Gastrocnemius medialis (tissue), 4 donors: Measurements from ENCODE around the gene BRF1. TPM values are rescaled to one million over a fixed set of nuclear protein-coding genes. Genes with fewer than 3 reads are reported as not detected.
A peak's percentile ranks its signal among the peaks of the same experiment; 100 is the strongest.

Source experiments
- ATAC-seq, 2 donors: fragments of 150-250 bp; one replicate each; pipeline ENCODE4 v1.9.1; 2016
- DNase-seq, 2 donors: peaks; one replicate each; pipeline ENCODE4 v3.0.0-alpha.2; 2019
- H3K27ac ChIP-seq, 4 donors: fragments of 200-600 bp; sonication (generic); 1 replicate in 1 of 4; 2 replicates in 3 of 4; pipeline ENCODE4 v1.5.1; 2016 to 2018; ENCODE audit warnings: mild to moderate bottlenecking in 2 of 4, moderate library complexity in 1 of 4
- H3K27me3 ChIP-seq, 3 donors: fragments of 200-600 bp; sonication (generic) in 2 of 3; 1 replicate in 1 of 3; 2 replicates in 2 of 3; pipeline versions ENCODE4 v1.5.1 to v1.6.0; 2016 to 2019; ENCODE audit warnings: mild to moderate bottlenecking in 1 of 3, moderate library complexity in 1 of 3
- H3K36me3 ChIP-seq, 2 donors: fragments of 200-600 bp; sonication (generic) in 1 of 2; one replicate each; pipeline ENCODE4 v1.5.1; 2017 to 2018
- H3K4me1 ChIP-seq, 2 donors: fragments of 200-600 bp; sonication (generic) in 1 of 2; one replicate each; pipeline ENCODE4 v1.5.1; 2016 to 2017; ENCODE audit warnings: mild to moderate bottlenecking in 2 of 2
- H3K4me3 ChIP-seq, 4 donors: fragments of 200-600 bp; sonication (generic) in 3 of 4; 1 replicate in 1 of 4; 2 replicates in 3 of 4; pipeline ENCODE4 v1.5.1; 2016 to 2019; ENCODE audit warnings: mild to moderate bottlenecking in 2 of 4
- H3K9me3 ChIP-seq, 3 donors: fragments of 200-600 bp; sonication (generic) in 2 of 3; 1 replicate in 1 of 3; 2 replicates in 2 of 3; pipeline ENCODE4 v1.5.1; 2016 to 2019
- CTCF ChIP-seq, 5 experiments: fragments of 450-650 bp in 3 of 5; fragments of 200-600 bp in 2 of 5; sonication (generic) in 2 of 5; IDR thresholded peaks in 4 of 5; conservative IDR thresholded peaks in 1 of 5; 1 replicate in 4 of 5; 2 replicates in 1 of 5; pipeline ENCODE4 v1.5.1; 2016 to 2019; ENCODE audit warnings: antibody characterized with exemption in 5 of 5, mild to moderate bottlenecking in 3 of 5, moderate library complexity in 3 of 5
- POLR2A ChIP-seq, 2 donors: fragments of 450-650 bp; IDR thresholded peaks; one replicate each; pipeline ENCODE4 v1.6.1; 2017; ENCODE audit warnings: antibody characterized with exemption in 2 of 2, mild to moderate bottlenecking in 2 of 2, moderate library complexity in 2 of 2
- in situ Hi-C, 4 donors: fragments of 200-750 bp; cut with MboI; loops; one replicate each; pipeline versions ENCODE4 v1.15.0 to v1.8.0; 2017; ENCODE audit warnings: low sequenced_read_pairs in 4 of 4
- intact Hi-C: fragments of 100-400 bp; cut with DNase I; formaldehyde crosslinking; loops from one replicate; pipeline ENCODE4 v1.15.1; 2023; ENCODE audit warnings: low total_unique reads
- total RNA-seq, 4 donors: library from RNA; depleted of rRNA; stranded (reverse); fragments of >200 nt; gene quantifications; one replicate each; pipeline versions ENCODE4 v1.1.0 to v1.2.3, GENCODE V29; 2016

The BRF1 gene
- total RNA-seq, 4 donors from 2014 or later = 19.5 to 27.4 (median 21.4) TPM

GRCh38 chr14:105181549-105182295 is 119.1 kb downstream of the BRF1 start:
- Histone ChIP-seq H3K4me1 (peaks cover 11 to 29% of the 10 kb centered on the region in 2 donors), H3K4me3 (peak overlapping the region in 3 of 4 donors; percentile 28 to 63 (median 53)), H3K27ac (peak overlapping the region; percentile 27 to 44 (median 39)), H3K9me3 (no peaks in the 10 kb centered on the region), H3K27me3 (no peaks in the 10 kb centered on the region), H3K36me3 (no peaks in the 10 kb centered on the region)
- intact Hi-C loops = loop anchor here (5.0 kb wide), 1 partner anchor 89 kb away; no protein-coding TSS in a partner anchor
- no peak for ATAC-seq
- in situ Hi-C loops = no loop called here
- no peak for TF ChIP-seq CTCF (IDR thresholded peaks at IDR 0.05 in 4 of 5, conservative IDR thresholded peaks at IDR 0.05 in 1 of 5)
- DNase-seq = no peak

GRCh38 chr14:105180592-105181548 is 119.9 kb downstream of the BRF1 start, which contains the start of gene NUDT14:
TSS of gene NUDT14 (minus strand) at chr14:105181312. CDS start at chr14:105181209, 103 bp downstream.
- Histone ChIP-seq H3K4me3 (peak within 1 kb of the TSS; percentile 53 to 71 (median 60)), H3K27me3 (no peaks in the 10 kb centered on the region), H3K9me3 (no peaks in the 10 kb centered on the region), H3K4me1 (peaks cover 20 to 35% of the 10 kb centered on the region in 2 donors), H3K36me3 (no peaks in the 10 kb centered on the region), H3K27ac (peak within 1 kb of the TSS; percentile 44 to 64 (median 54))
- DNase-seq (peak in 1 of 2 donors; percentile 69), ATAC-seq (peak; percentile 75 to 79)
- in situ Hi-C loops = no loop called here
- TF ChIP-seq CTCF (IDR thresholded peaks at IDR 0.05 in 4 of 5, conservative IDR thresholded peaks at IDR 0.05 in 1 of 5) (no peak), POLR2A (IDR thresholded peaks at IDR 0.05) (peak; percentile 27 to 50)
- intact Hi-C loops = loop anchor here (5.0 kb wide), 1 partner anchor 89 kb away; no protein-coding TSS in a partner anchor

- DNase-seq (no peak), ATAC-seq (no peak)
- H3K4me1 ChIP-seq = peaks cover 23 to 35% of the 10 kb centered on the region in 2 donors
- no peak overlapping the region for H3K27ac ChIP-seq
- in situ Hi-C loops (no loop called here), intact Hi-C loops (loop anchor here (10.0 kb wide), 1 partner anchor 66 kb away; the partner anchor contains the start of gene BTBD6)
- no peaks in the 10 kb centered on the region for H3K27me3 ChIP-seq
- no peak overlapping the region for H3K4me3 ChIP-seq
- no peaks in the 10 kb centered on the region for H3K9me3 ChIP-seq
- H3K36me3 ChIP-seq = no peaks in the 10 kb centered on the region
- TF ChIP-seq POLR2A (IDR thresholded peaks at IDR 0.05) (no peak), CTCF (IDR thresholded peaks at IDR 0.05 in 4 of 5, conservative IDR thresholded peaks at IDR 0.05 in 1 of 5) (no peak)
Measured at GRCh38 chr14:105179191-105179590, 121.6 kb downstream of the BRF1 start.

GRCh38 chr14:105178868-105179140 is 122.0 kb downstream of the BRF1 start:
- ATAC-seq (no peak), DNase-seq (no peak)
- H3K4me3 ChIP-seq = no peak overlapping the region
- H3K4me1 ChIP-seq = peaks cover 23 to 35% of the 10 kb centered on the region in 2 donors
- in situ Hi-C loops (no loop called here), intact Hi-C loops (loop anchor here (10.0 kb wide), 1 partner anchor 66 kb away; the partner anchor contains the start of gene BTBD6)
- H3K27me3 ChIP-seq = no peaks in the 10 kb centered on the region
- H3K36me3 ChIP-seq = no peaks in the 10 kb centered on the region
- H3K9me3 ChIP-seq = no peaks in the 10 kb centered on the region
- H3K27ac ChIP-seq = no peak overlapping the region
- TF ChIP-seq CTCF (IDR thresholded peaks at IDR 0.05 in 4 of 5, conservative IDR thresholded peaks at IDR 0.05 in 1 of 5) = no peak
- no peak for TF ChIP-seq POLR2A (IDR thresholded peaks at IDR 0.05)
